OCI-M1 (cell line): ENCODE measurements around the gene CYP39A1.
"Not testable (repeated sequence)": the region's sequence is repeated elsewhere in the genome, so short reads cannot be mapped to it uniquely, and the experiment has no call there.

Source experiments
- DNase-seq: peaks from one replicate; lab custom pipeline; 2025; lab: John Stamatoyannopoulos, UW

The CYP39A1 gene

GRCh38 chr6:46648869-46649492 lies 3.6 kb downstream of the CYP39A1 start:
- no peak for DNase-seq

- not testable (repeated sequence) for DNase-seq
Measured at GRCh38 chr6:46648108-46648507, 4.5 kb downstream of the CYP39A1 start.

- no peak for DNase-seq
Measured at GRCh38 chr6:46645265-46645664, 7.4 kb downstream of the CYP39A1 start.

GRCh38 chr6:46642928-46643751 lies 9.5 kb downstream of the CYP39A1 start:
- DNase-seq, result no peak

- DNase-seq, result no peak
Measured at GRCh38 chr6:46638650-46639049, 14.0 kb downstream of the CYP39A1 start.

- DNase-seq, result no peak
Measured at GRCh38 chr6:46637933-46638332, 14.7 kb downstream of the CYP39A1 start.

- no peak for DNase-seq
Measured at GRCh38 chr6:46637145-46637544, 15.5 kb downstream of the CYP39A1 start.

GRCh38 chr6:46635462-46635861 lies 17.2 kb downstream of the CYP39A1 start:
- no peak for DNase-seq

- DNase-seq, result no peak
Measured at GRCh38 chr6:46632053-46632452, 20.6 kb downstream of the CYP39A1 start.

GRCh38 chr6:46629691-46630090 lies 22.9 kb downstream of the CYP39A1 start:
- no peak for DNase-seq

- DNase-seq, result no peak
Measured at GRCh38 chr6:46628976-46629375, 23.6 kb downstream of the CYP39A1 start.

GRCh38 chr6:46628498-46628897 lies 24.1 kb downstream of the CYP39A1 start:
- DNase-seq, result no peak

- DNase-seq, result no peak
Measured at GRCh38 chr6:46626976-46627375, 25.6 kb downstream of the CYP39A1 start.

- DNase-seq, result peak; percentile 79
Measured at GRCh38 chr6:46626228-46626909, 26.2 kb downstream of the CYP39A1 start.

- no peak for DNase-seq
Measured at GRCh38 chr6:46618726-46619125, 33.9 kb downstream of the CYP39A1 start.

- no peak for DNase-seq
Measured at GRCh38 chr6:46612645-46613044, 40.0 kb downstream of the CYP39A1 start.

GRCh38 chr6:46610862-46611553 lies 41.6 kb downstream of the CYP39A1 start:
- DNase-seq, result no peak

- DNase-seq, result no peak
Measured at GRCh38 chr6:46606338-46606737, 46.3 kb downstream of the CYP39A1 start.

- DNase-seq, result no peak
Measured at GRCh38 chr6:46605091-46605797, 47.4 kb downstream of the CYP39A1 start.

- DNase-seq, result no peak
Measured at GRCh38 chr6:46598215-46598614, 54.4 kb downstream of the CYP39A1 start.

GRCh38 chr6:46592740-46593139 lies 59.9 kb downstream of the CYP39A1 start:
- no peak for DNase-seq

- no peak for DNase-seq
Measured at GRCh38 chr6:46592046-46592445, 60.6 kb downstream of the CYP39A1 start.
